Panc1 (cell line): ENCODE measurements around the gene GON4L. TPM values are rescaled to one million over a fixed set of nuclear protein-coding genes. Genes with fewer than 3 reads are reported as not detected.

ENCODE experiments used
- ATAC-seq: fragments of 200-7000 bp; cut with Tn5 transposase; 2 replicates; pipeline ENCODE4 v1.9.1; 2020; ENCODE audit warnings: mild to moderate bottlenecking, moderate library complexity
- BruUV-seq: library from RNA; stranded (reverse); fragments of 400-500 nt; replicated peaks from 2 replicates; lab custom pipeline; 2021; lab: Mats Ljungman, UMichigan
- CTCF ChIA-PET: fragments of 300-600 bp; sonication (Branson Sonifier 250); formaldehyde crosslinking; loops from one replicate; lab custom pipeline; 2022; ENCODE audit warnings: antibody characterized with exemption; lab: Charles Lee
- POLR2A ChIA-PET: fragments of 300-600 bp; sonication (Branson Sonifier 250); formaldehyde crosslinking; loops from one replicate; lab custom pipeline; 2022; ENCODE audit warnings: antibody characterized with exemption; lab: Charles Lee
- DNase-seq: peaks from one replicate; pipeline ENCODE4 v3.0.0-alpha.2; 2010; ENCODE audit warnings: low read depth, low spot score
- H3K27ac ChIP-seq: 2 replicates; pipeline ENCODE4 v1.5.1; 2011; ENCODE audit warnings: mild to moderate bottlenecking, low read length, inconsistent platforms
- H3K27me3 ChIP-seq: fragments of 200-500 bp; sonication (Bioruptor generic); 2 replicates; pipeline ENCODE4 v1.6.0; 2014; ENCODE audit warnings: low read length, inconsistent platforms; ENCODE audit not compliant: control insufficient read depth, insufficient read depth
- H3K36me3 ChIP-seq: fragments of 200-500 bp; sonication (Bioruptor generic); 2 replicates; pipeline ENCODE4 v1.5.1; 2014; ENCODE audit warnings: inconsistent platforms, mild to moderate bottlenecking, low read length, moderate library complexity; ENCODE audit not compliant: control insufficient read depth, insufficient read depth
- H3K4me1 ChIP-seq: 2 replicates; pipeline ENCODE4 v1.5.1; 2011; ENCODE audit warnings: inconsistent platforms, mild to moderate bottlenecking, low read length, moderate library complexity; ENCODE audit not compliant: control insufficient read depth, insufficient read depth
- H3K4me3 ChIP-seq, 2 experiments: 2 replicates each; pipeline ENCODE4 v1.5.1; 2011 to 2012; ENCODE audit warnings: low read depth in 2 of 2, low read length in 2 of 2, mild to moderate bottlenecking in 2 of 2, inconsistent platforms in 1 of 2, moderate library complexity in 1 of 2
- H3K9me3 ChIP-seq: fragments of 200-500 bp; sonication (Bioruptor generic); 2 replicates; pipeline ENCODE4 v1.5.1; 2014; ENCODE audit warnings: low read depth, mild to moderate bottlenecking, inconsistent platforms, low read length, moderate library complexity; ENCODE audit not compliant: control insufficient read depth, insufficient read depth
- CTCF ChIP-seq: fragments of 450-650 bp; IDR thresholded peaks from 2 replicates; pipeline ENCODE4 v1.5.1; 2017; ENCODE audit warnings: mild to moderate bottlenecking
- POLR2AphosphoS5 ChIP-seq: IDR thresholded peaks from 2 replicates; pipeline ENCODE4 v1.6.1; 2012; ENCODE audit warnings: mild to moderate bottlenecking, low read depth, low read length, moderate library complexity
- REST ChIP-seq, 2 experiments: IDR thresholded peaks; 2 replicates each; pipeline ENCODE4 v1.6.1; 2011 to 2012; ENCODE audit warnings: low read depth in 2 of 2, control low read depth in 1 of 2, low read length in 1 of 2, mild to moderate bottlenecking in 1 of 2, moderate library complexity in 1 of 2; ENCODE audit not compliant: insufficient read depth in 1 of 2
- SIN3A ChIP-seq: IDR thresholded peaks from 2 replicates; pipeline ENCODE4 v1.6.1; 2012; ENCODE audit warnings: low read depth, mild to moderate bottlenecking, low read length, moderate library complexity, borderline replicate concordance; ENCODE audit not compliant: insufficient read depth
- TCF7L2 ChIP-seq: IDR thresholded peaks from 2 replicates; pipeline ENCODE4 v1.6.1; 2011; ENCODE audit warnings: mild to moderate bottlenecking, low read depth, low read length, inconsistent platforms
- in situ Hi-C: cut with HindIII; loops from 2 replicates; pipeline ENCODE4 v1.10.0; 2016; ENCODE audit warnings: low sequenced_read_pairs, low pct_unique_long_range_greater_than_20kb
- intact Hi-C: fragments of 100-400 bp; cut with micrococcal nuclease; formaldehyde crosslinking; loops from one replicate; pipeline ENCODE4 v1.10.0; 2022; ENCODE audit not compliant: unreplicated experiment
- total RNA-seq: library from RNA; stranded (reverse); gene quantifications from one replicate; pipeline ENCODE4 v1.2.1, GENCODE V29; 2021; ENCODE audit not compliant: unreplicated experiment

The GON4L gene
- total RNA-seq, 1 experiment from 2014 or later, result 47.6 TPM

DNA sequence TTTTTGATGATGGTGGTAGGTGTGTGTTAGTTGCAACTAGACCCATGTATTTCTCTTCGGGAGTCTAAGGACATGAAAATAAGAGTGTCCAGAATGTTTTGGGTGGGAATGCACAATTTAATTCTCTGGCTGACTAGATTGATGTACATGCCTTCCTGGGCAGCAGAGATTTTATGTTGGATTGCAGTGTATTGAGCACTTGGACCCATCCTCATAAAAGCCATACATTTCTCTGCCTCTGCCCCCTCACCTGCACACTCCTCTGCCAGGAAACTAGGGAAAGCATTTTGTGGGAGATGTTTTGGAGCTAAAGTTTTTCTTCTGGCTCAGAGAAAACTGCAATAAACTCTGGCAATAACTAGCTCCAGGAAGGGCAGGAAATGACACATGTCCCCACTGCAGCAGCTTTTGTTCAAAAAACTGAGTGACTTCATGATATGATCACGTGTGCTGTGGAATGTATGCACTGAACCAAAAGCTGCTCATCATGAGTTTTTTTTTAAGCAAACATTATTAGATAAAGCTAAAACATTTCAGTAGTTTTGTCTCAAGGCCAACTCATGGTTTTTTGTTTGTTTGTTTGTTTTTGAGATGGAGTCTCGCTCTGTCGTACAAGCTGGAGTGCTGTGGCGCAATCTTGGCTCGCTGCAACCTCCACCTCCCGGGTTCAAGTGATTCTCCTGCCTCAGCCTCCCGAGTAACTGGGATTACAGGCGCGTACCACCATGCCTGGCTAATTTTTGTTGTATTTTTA is 36.6 kb upstream of the GON4L start:
- Histone ChIP-seq H3K9me3 (no peaks in the 10 kb centered on the region), H3K27me3 (no peaks in the 10 kb centered on the region), H3K4me1 (peaks cover 14% of the 10 kb centered on the region), H3K36me3 (peaks cover 6% of the 10 kb centered on the region; the same call in 1 of the 2 replicates), H3K4me3 (peak overlapping the region in 1 of 2 experiments; percentile 6; a peak in 2 of 4 replicates), H3K27ac (peak overlapping the region; percentile 44; the same call in 1 of the 2 replicates)
- intact Hi-C loops (no loop called here), in situ Hi-C loops (no loop called here)
- TF ChIP-seq REST (IDR thresholded peaks at IDR 0.05; ENCODE audit: insufficient read depth in 1 of 2, low read depth in 2 of 2, low read length in 1 of 2) (no peak), POLR2AphosphoS5 (no peak), TCF7L2 (no peak), CTCF (no peak), SIN3A (no peak)
- CTCF ChIA-PET, result no interaction called here
- POLR2A ChIA-PET, result no interaction called here
- ATAC-seq, result peak; percentile 81
- no TSS peak for BruUV-seq
- peak; percentile 93 for DNase-seq

DNA sequence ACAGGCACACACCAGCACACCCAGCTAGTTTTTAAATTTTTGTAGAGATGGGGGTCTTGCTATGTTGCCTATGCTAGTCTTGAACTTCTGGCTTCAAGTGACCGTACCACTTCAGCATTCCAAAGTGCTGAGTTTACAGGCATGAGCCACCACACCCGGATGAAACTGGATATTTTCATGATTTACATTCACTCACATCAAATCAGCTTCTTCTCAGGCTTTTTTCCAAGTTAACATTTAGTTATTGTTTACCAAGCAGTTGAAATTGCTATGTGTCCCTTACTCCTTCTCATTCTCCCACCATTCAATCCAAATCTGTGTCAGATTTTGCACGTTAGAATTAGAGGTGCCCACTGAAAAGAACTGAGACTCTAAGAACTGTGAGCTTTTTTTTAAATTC is 35.8 kb upstream of the GON4L start:
- Histone ChIP-seq H3K27me3 (no peaks in the 10 kb centered on the region), H3K4me1 (peaks cover 14% of the 10 kb centered on the region), H3K36me3 (0 out of 2 replicates have a peak, but pooled peaks cover 4% of the 10 kb centered on the region), H3K27ac (peak overlapping the region; percentile 44; the same call in 1 of the 2 replicates), H3K9me3 (no peaks in the 10 kb centered on the region), H3K4me3 (no peak overlapping the region)
- TF ChIP-seq REST (IDR thresholded peaks at IDR 0.05; ENCODE audit: insufficient read depth in 1 of 2, low read depth in 2 of 2, low read length in 1 of 2) (no peak), CTCF (no peak), TCF7L2 (no peak), SIN3A (no peak), POLR2AphosphoS5 (no peak)
- CTCF ChIA-PET, result no interaction called here
- intact Hi-C loops, result no loop called here
- peak; percentile 45 for DNase-seq
- in situ Hi-C loops, result no loop called here
- POLR2A ChIA-PET, result no interaction called here
- BruUV-seq, result no TSS peak
- ATAC-seq, result peak; percentile 32; the same call in 1 of the 2 replicates
